ENCODE data around the gene MAP3K13.

The MAP3K13 gene

DNA sequence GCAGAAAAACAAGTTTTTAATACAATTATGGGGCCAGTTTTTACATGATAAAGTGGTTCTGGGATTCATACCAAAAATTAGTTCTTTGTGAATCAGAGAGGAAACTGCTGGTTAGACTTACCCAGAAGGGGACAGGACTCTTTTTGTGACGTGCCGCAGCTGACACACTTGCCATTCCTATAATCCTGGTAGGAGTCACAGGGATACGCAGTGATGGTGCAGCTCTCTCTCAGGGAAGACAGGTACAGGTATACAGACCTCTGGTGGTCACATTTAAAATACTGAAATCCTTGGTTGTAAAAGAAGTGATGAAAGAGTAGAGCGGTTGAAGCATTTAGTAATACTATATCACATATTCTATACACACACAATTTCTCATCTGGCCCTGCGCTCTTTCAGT, 156.1 kb downstream of the MAP3K13 start:
- no peak for DNase-seq

DNA sequence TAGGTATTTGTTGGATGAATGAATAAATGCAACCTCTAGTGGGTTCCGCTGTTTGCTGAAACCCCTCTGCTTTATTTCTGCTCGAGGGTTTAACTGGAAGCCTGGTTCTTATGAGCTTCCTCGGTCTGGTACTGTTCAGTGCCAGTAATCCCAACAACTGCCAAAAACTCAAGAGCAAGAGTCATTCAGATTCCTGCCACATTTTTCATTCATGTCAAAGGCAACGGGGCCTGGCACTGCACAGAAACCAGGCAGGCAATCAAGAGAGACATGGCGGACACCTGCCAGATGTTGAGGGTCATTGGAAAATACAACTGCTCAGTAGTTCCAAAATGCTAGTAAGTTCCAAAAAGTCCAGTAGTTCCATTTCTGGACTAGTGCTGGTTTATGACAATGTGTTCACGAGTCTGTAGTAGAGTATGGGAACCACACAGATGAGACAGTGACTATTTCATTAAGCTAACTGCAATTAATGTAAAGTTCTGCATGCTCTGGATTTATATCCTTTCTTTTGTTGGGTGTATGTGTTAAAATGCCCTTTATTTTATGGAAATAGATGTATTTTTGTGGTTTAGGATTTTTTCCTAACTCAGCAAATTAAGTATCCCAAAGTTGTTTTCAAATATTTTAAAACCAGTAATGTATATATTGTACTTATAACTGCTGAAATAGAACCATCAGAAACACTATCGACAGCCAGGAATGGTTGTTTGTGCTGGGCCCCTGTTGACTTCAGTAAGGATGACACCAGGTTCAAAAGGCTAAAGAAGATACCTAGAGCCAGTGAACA, 158.6 kb downstream of the MAP3K13 start:
- DNase-seq: no peak

DNA sequence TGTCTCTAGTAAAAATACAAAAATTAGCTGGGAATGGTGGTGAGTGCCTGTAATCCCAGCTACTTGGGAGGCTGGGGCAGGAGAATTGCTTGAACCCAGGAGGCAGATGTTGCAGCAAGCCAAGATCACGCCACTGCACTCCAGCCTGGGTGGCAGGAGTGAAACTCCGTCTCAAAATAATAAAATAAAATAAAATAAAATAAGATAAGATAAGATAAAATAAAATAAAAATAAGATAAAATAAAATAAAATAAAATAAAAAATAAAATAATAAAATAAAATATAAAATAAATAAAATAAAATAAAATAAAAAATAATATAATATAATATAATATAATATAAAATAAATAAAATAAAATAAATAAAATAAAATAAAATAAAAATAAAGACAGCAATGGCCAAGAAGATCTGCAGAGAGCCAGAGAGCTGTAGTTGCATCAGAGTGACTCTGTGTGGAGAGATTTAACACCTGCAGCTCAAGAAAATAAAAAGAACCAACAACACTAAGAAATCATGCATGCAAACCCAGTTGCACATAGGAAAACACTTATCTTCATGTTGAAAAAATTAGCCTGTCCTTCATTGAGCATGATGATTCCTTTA, 163.5 kb downstream of the MAP3K13 start:
- no peak for DNase-seq

DNA sequence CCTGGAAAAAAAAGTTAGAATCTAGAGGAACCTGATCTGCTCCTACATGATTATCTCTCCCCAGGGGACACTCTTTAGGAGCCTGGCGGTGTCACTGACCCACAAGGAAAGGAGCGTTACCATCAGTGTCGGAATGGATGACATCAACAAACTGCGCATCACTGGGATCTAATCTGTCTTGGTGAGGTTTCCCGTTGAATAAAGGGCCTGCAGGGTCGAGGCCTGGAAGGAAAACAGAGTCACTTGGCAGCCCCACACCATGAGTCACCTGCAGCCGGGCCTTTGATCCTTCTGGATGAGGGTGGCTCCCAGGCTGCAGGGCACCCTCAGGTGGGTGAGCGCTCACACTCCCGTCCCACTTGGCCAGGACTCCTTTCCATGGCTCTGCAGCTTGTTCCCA, 164.4 kb downstream of the MAP3K13 start:
- no peak for DNase-seq

DNA sequence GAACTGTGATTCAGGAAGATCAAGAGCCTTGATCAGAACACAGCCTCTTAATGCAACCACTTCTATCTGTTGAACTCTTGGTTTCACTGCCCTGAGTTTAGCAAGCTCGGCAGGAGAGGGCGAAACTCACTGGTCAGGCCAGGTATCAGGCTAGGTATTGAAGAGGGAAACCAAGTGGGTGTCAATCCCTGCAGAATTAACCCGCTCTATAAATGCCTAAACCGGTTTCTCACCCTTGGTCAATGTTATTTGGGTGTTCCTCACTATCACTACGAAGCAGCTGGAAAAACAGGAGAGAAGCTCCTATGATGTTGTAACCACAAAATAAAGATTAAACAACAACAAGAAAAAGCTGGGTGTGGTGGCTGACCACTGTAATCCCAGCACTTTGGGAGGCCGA, 165.6 kb downstream of the MAP3K13 start:
- no peak for DNase-seq

DNA sequence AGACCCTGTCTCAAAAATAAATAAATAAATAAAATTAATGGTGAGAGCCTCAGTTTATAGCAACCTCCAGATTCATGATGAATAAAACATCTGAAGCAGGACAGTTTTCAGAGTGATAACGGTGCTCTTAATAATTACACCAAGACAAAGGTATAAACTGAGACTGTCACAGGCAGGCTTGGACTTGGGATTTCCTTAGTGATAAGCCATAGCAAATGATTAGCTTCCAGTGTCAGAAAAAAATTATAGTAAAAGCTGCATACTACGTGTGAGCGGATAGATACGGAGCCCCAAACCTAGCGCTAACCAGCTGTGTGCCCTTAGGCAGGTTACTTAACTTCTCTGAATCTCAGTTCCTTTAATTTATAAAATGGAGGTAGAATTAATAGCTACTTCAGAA, 167.9 kb downstream of the MAP3K13 start:
- DNase-seq: no peak

DNA sequence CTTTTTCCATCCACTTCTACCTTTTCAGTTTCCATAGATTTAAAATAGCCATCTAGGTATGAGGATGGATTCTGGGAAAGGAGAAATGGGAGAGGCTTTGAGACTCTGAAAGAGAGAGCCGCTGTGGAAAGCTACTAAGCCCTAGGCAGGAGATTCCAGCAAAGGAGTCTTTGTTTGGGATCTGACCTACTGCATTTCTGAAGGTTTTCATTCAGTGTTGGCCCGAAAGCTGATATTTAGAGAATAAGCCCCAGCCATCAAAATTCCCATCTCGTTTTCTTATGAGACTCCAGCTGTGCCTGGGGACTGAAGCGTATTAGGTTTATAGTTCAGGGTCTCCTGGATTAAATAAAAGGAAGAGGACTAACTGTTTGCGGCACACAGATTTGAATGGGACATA, 170.0 kb downstream of the MAP3K13 start:
- DNase-seq: no peak

DNA sequence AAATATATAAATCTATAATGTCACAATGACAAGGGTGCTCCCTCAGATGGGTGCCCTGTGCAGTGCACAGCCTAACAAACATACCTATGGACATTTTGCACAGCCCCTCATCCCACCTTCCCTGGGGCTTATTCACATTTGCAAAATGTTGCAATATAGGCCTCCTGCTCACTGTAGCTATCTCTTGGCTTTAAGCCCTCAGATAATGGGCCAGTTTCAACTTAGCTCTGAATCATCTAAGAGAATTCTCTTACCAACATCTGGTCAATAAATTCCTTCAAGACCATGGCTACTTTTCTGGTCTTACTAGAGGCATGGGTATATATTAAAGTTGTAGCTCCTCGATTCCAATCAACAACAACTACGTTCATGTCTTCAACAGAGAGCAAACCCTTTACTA, 171.6 kb downstream of the MAP3K13 start:
- DNase-seq: no peak

DNA sequence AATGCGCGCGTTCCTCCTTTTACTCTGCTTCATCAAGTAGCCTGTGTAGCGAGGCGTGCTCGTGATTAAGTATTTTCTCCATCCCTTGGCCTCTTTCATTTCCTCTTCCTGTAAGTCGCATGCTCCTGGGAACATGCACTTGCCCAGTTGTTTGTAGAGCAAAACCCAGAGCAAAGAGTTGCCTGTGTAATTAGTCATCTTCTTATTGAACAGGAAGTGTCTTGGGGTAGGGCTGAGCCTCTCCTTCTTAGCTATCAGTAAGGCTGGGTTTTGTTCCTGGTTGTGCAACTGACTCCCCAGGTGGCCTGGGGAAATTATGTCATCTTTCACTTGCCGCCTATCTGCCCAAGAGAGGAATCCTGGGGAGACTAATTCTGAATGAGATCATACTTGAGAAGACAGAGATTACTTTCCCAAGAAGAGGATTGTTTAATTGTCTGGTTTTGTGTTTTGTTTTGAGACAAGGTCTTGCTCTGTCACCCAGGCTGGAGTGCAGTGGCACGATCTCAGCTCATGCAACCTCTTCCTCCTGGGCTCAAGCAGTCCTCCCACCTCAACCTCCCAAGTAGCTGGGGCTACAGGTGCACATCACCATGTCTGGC, 174.5 kb downstream of the MAP3K13 start:
- no peak for DNase-seq
